CD8-positive, alpha-beta memory T cell (primary cell): ENCODE measurements around the gene AKAP1. TPM values are rescaled to one million over a fixed set of nuclear protein-coding genes. Genes with fewer than 3 reads are reported as not detected.

Experiments
- CTCF ChIA-PET: fragments of 350-600 bp; sonication (Branson Sonifier 250); formaldehyde crosslinking; loops from one replicate; lab custom pipeline; 2021; ENCODE audit warnings: antibody characterized with exemption; lab: Charles Lee
- POLR2A ChIA-PET: fragments of 350-600 bp; sonication (Branson Sonifier 250); formaldehyde crosslinking; loops from one replicate; lab custom pipeline; 2021; ENCODE audit warnings: antibody characterized with exemption; lab: Charles Lee
- DNase-seq, 5 donors: peaks; one replicate each; pipeline versions ENCODE4 v3.0.0 to v3.0.0-alpha.2; 2020 to 2022; ENCODE audit warnings: mixed read lengths in 1 of 5
- H3K27ac ChIP-seq: one replicate; pipeline ENCODE4 v1.7.0; 2013; ENCODE audit warnings: low read depth, mild to moderate bottlenecking, low read length, moderate library complexity
- H3K27me3 ChIP-seq: 2 replicates; pipeline ENCODE4 v1.7.0; 2013; ENCODE audit warnings: low read length, mild to moderate bottlenecking; ENCODE audit not compliant: insufficient read depth, poor library complexity, severe bottlenecking
- H3K36me3 ChIP-seq: 2 replicates; pipeline ENCODE4 v1.7.0; 2013; ENCODE audit warnings: mild to moderate bottlenecking, low read length, moderate library complexity; ENCODE audit not compliant: insufficient read depth
- H3K4me1 ChIP-seq: 2 replicates; pipeline ENCODE4 v1.7.0; 2013; ENCODE audit warnings: mild to moderate bottlenecking, low read length, moderate library complexity; ENCODE audit not compliant: insufficient read depth
- H3K4me3 ChIP-seq: 2 replicates; pipeline ENCODE4 v1.7.0; 2013; ENCODE audit warnings: mild to moderate bottlenecking, low read length
- H3K9me3 ChIP-seq: 2 replicates; pipeline ENCODE4 v1.7.0; 2013; ENCODE audit warnings: mild to moderate bottlenecking, low read length
- H3K27ac Mint-ChIP-seq, 8 donors: one replicate each; pipeline ENCODE4 v1.8.0; 2020 to 2021; ENCODE audit warnings: mixed read lengths in 8 of 8, mild to moderate bottlenecking in 6 of 8, inconsistent platforms in 3 of 8, moderate library complexity in 3 of 8
- H3K27me3 Mint-ChIP-seq, 2 donors: one replicate each; pipeline ENCODE4 v1.8.0; 2020 to 2021; ENCODE audit warnings: mixed read lengths in 2 of 2, mild to moderate bottlenecking in 1 of 2, moderate library complexity in 1 of 2
- H3K36me3 Mint-ChIP-seq, 3 donors: one replicate each; pipeline ENCODE4 v1.8.0; 2020 to 2021; ENCODE audit warnings: mixed read lengths in 3 of 3, inconsistent platforms in 1 of 3, mild to moderate bottlenecking in 1 of 3
- H3K4me1 Mint-ChIP-seq, 3 donors: one replicate each; pipeline ENCODE4 v1.8.0; 2020 to 2021; ENCODE audit warnings: mixed read lengths in 3 of 3, inconsistent platforms in 1 of 3, mild to moderate bottlenecking in 1 of 3
- H3K4me3 Mint-ChIP-seq, 7 donors: one replicate each; pipeline ENCODE4 v1.8.0; 2020 to 2021; ENCODE audit warnings: mixed read lengths in 7 of 7, mild to moderate bottlenecking in 6 of 7, moderate library complexity in 4 of 7, inconsistent platforms in 2 of 7
- H3K9me3 Mint-ChIP-seq, 5 donors: one replicate each; pipeline ENCODE4 v1.8.0; 2020 to 2022; ENCODE audit warnings: mixed read lengths in 5 of 5, mild to moderate bottlenecking in 3 of 5, moderate library complexity in 2 of 5, inconsistent platforms in 1 of 5
- polyA plus RNA-seq: library from polyadenylated mRNA; unstranded; fragments of 300-500 nt; fragmentation: Illumina TruSeq; gene quantifications from one replicate; pipeline ENCODE4 v1.2.3, GENCODE V29; 2021
- total RNA-seq, 2 experiments: library from RNA; stranded (reverse); gene quantifications; one replicate each; pipeline ENCODE4 v1.2.3, GENCODE V29; 2021

The AKAP1 gene
- total RNA-seq (10 to 100 TPM; 48.2 to 49.7 TPM), polyA plus RNA-seq (22.2 TPM)

GRCh38 chr17:57084802-57085447, at the start of gene AKAP1:
TSS of gene AKAP1 (plus strand) at chr17:57085246. CDS start at chr17:57105465, 20,219 bp downstream.
- Mint-ChIP-seq H3K27ac (peak within 1 kb of the TSS; percentile 91 to 96 (median 93)), H3K27me3 (peaks cover 0 to 2% of the 10 kb centered on the region in 2 donors), H3K36me3 (peaks cover 0 to 10% (median 2%) of the 10 kb centered on the region in 3 donors), H3K9me3 (no peaks in the 10 kb centered on the region), H3K4me3 (peak within 1 kb of the TSS; percentile 90 to 97 (median 92)), H3K4me1 (peaks cover 29 to 43% (median 43%) of the 10 kb centered on the region in 3 donors)
- ChIA-PET CTCF (interaction anchor here (1.1 kb wide), 1 partner anchor 12 kb away, joined by 5 read pairs; no protein-coding TSS in a partner anchor), POLR2A (interaction anchor here (0.6 to 2.0 kb wide), 6 partner anchors 14 to 765 kb away, joined by 3 to 7 read pairs (median 4); partner anchors contain the start of genes C17orf67, DGKE, MRPS23 and SCPEP1)
- peak within 1 kb of the TSS; percentile 96 for H3K27ac ChIP-seq
- H3K4me3 ChIP-seq, result peak within 1 kb of the TSS; percentile 99
- no peaks in the 10 kb centered on the region for H3K9me3 ChIP-seq
- no peaks in the 10 kb centered on the region for H3K36me3 ChIP-seq
- no peaks in the 10 kb centered on the region for H3K27me3 ChIP-seq
- peak; percentile 93 to 98 (median 96) for DNase-seq
- peaks cover 17% of the 10 kb centered on the region for H3K4me1 ChIP-seq

GRCh38 chr17:57035971-57036481, 49.0 kb upstream of the AKAP1 start:
- Histone ChIP-seq H3K9me3 (no peaks in the 10 kb centered on the region), H3K27ac (no peak overlapping the region), H3K36me3 (no peaks in the 10 kb centered on the region), H3K27me3 (peaks cover 7% of the 10 kb centered on the region), H3K4me3 (no peak overlapping the region), H3K4me1 (no peaks in the 10 kb centered on the region)
- DNase-seq, result no peak
- Mint-ChIP-seq H3K9me3 (no peaks in the 10 kb centered on the region), H3K27ac (no peak overlapping the region), H3K36me3 (no peaks in the 10 kb centered on the region), H3K4me3 (no peak overlapping the region), H3K27me3 (peaks cover 17 to 50% of the 10 kb centered on the region in 2 donors), H3K4me1 (no peaks in the 10 kb centered on the region)
- ChIA-PET CTCF (no interaction called here), POLR2A (no interaction called here)

- Histone ChIP-seq H3K9me3 (no peaks in the 10 kb centered on the region), H3K36me3 (no peaks in the 10 kb centered on the region), H3K27ac (no peak overlapping the region), H3K4me3 (no peak overlapping the region), H3K27me3 (peaks cover 7% of the 10 kb centered on the region), H3K4me1 (no peaks in the 10 kb centered on the region)
- Mint-ChIP-seq H3K27ac (no peak overlapping the region), H3K9me3 (no peaks in the 10 kb centered on the region), H3K4me3 (no peak overlapping the region), H3K27me3 (peaks cover 17 to 60% of the 10 kb centered on the region in 2 donors), H3K4me1 (no peaks in the 10 kb centered on the region), H3K36me3 (no peaks in the 10 kb centered on the region)
- no peak for DNase-seq
- ChIA-PET CTCF (no interaction called here), POLR2A (no interaction called here)
Observed at GRCh38 chr17:57037411-57037810, 47.6 kb upstream of the AKAP1 start.

- Mint-ChIP-seq H3K27ac (no peak overlapping the region), H3K36me3 (no peaks in the 10 kb centered on the region), H3K4me3 (no peak overlapping the region), H3K27me3 (peaks cover 24 to 66% of the 10 kb centered on the region in 2 donors), H3K4me1 (no peaks in the 10 kb centered on the region), H3K9me3 (no peaks in the 10 kb centered on the region)
- no peaks in the 10 kb centered on the region for H3K4me1 ChIP-seq
- POLR2A ChIA-PET, result no interaction called here
- H3K4me3 ChIP-seq, result no peak overlapping the region
- DNase-seq, result no peak
- peaks cover 7% of the 10 kb centered on the region for H3K27me3 ChIP-seq
- H3K27ac ChIP-seq, result no peak overlapping the region
- H3K36me3 ChIP-seq, result no peaks in the 10 kb centered on the region
- H3K9me3 ChIP-seq, result no peaks in the 10 kb centered on the region
- CTCF ChIA-PET, result no interaction called here
Observed at GRCh38 chr17:57038486-57038885, 46.6 kb upstream of the AKAP1 start.

- Mint-ChIP-seq H3K4me3 (no peak overlapping the region), H3K27me3 (peaks cover 31 to 77% of the 10 kb centered on the region in 2 donors), H3K4me1 (peaks cover 3 to 6% (median 6%) of the 10 kb centered on the region in 3 donors), H3K9me3 (no peaks in the 10 kb centered on the region), H3K27ac (no peak overlapping the region), H3K36me3 (no peaks in the 10 kb centered on the region)
- H3K27ac ChIP-seq, result no peak overlapping the region
- H3K4me3 ChIP-seq, result no peak overlapping the region
- CTCF ChIA-PET, result no interaction called here
- no peaks in the 10 kb centered on the region for H3K36me3 ChIP-seq
- H3K4me1 ChIP-seq, result no peaks in the 10 kb centered on the region
- H3K27me3 ChIP-seq, result peaks cover 13% of the 10 kb centered on the region
- no peaks in the 10 kb centered on the region for H3K9me3 ChIP-seq
- DNase-seq, result no peak
- POLR2A ChIA-PET, result no interaction called here
Observed at GRCh38 chr17:57040571-57040970, 44.5 kb upstream of the AKAP1 start.

- Histone ChIP-seq H3K27ac (no peak overlapping the region), H3K9me3 (no peaks in the 10 kb centered on the region), H3K4me3 (no peak overlapping the region), H3K27me3 (peaks cover 14% of the 10 kb centered on the region), H3K36me3 (no peaks in the 10 kb centered on the region), H3K4me1 (no peaks in the 10 kb centered on the region)
- Mint-ChIP-seq H3K9me3 (no peaks in the 10 kb centered on the region), H3K4me3 (no peak overlapping the region), H3K36me3 (peaks cover 0 to 4% (median 2%) of the 10 kb centered on the region in 3 donors), H3K4me1 (peaks cover 9 to 23% (median 20%) of the 10 kb centered on the region in 3 donors), H3K27me3 (peaks cover 31 to 74% of the 10 kb centered on the region in 2 donors), H3K27ac (peak overlapping the region in 1 of 8 donors; percentile 1)
- DNase-seq, result no peak
- CTCF ChIA-PET, result no interaction called here
- POLR2A ChIA-PET, result no interaction called here
Observed at GRCh38 chr17:57043276-57043675, 41.8 kb upstream of the AKAP1 start.

- H3K4me1 Mint-ChIP-seq, result peaks cover 9 to 23% (median 20%) of the 10 kb centered on the region in 3 donors
- peaks cover 31 to 62% of the 10 kb centered on the region in 2 donors for H3K27me3 Mint-ChIP-seq
- H3K36me3 Mint-ChIP-seq, result peaks cover 0 to 4% (median 2%) of the 10 kb centered on the region in 3 donors
- Histone ChIP-seq H3K9me3 (no peaks in the 10 kb centered on the region), H3K4me1 (no peaks in the 10 kb centered on the region), H3K27ac (no peak overlapping the region), H3K27me3 (peaks cover 14% of the 10 kb centered on the region), H3K36me3 (no peaks in the 10 kb centered on the region), H3K4me3 (peak overlapping the region; percentile 32)
- ChIA-PET CTCF (interaction anchor here (1.5 kb wide), 1 partner anchor 69 kb away, joined by 3 read pairs; no protein-coding TSS in a partner anchor), POLR2A (no interaction called here)
- no peak overlapping the region for H3K27ac Mint-ChIP-seq
- H3K9me3 Mint-ChIP-seq, result no peaks in the 10 kb centered on the region
- H3K4me3 Mint-ChIP-seq, result peak overlapping the region in 6 of 7 donors; percentile 71 to 86 (median 80)
- no peak for DNase-seq
Observed at GRCh38 chr17:57044976-57045867, 39.8 kb upstream of the AKAP1 start.
